ENCODE results near the gene MINDY2. TPM values are rescaled to one million over a fixed set of nuclear protein-coding genes. Genes with fewer than 3 reads are reported as not detected.
A peak's percentile ranks its signal among the peaks of the same experiment; 100 is the strongest.

Gene MINDY2
- total RNA-seq, 1 experiment from 2014 or later, result 25.5 TPM

- intact Hi-C loops (cut with micrococcal nuclease; ENCODE audit: unreplicated experiment), result loop anchor here (10.0 kb wide), 1 partner anchor 638 kb away; no protein-coding TSS in a partner anchor
- H3K27me3 Mint-ChIP-seq (ENCODE audit: insufficient read depth, unreplicated experiment), result no peaks in the 10 kb centered on the region
- H3K9me3 Mint-ChIP-seq (ENCODE audit: unreplicated experiment), result peaks cover 6% of the 10 kb centered on the region
- peaks cover 10% of the 10 kb centered on the region for H3K4me1 Mint-ChIP-seq (ENCODE audit: low read depth, unreplicated experiment)
- no peaks in the 10 kb centered on the region for H3K36me3 ChIP-seq (ENCODE audit: control insufficient read depth, insufficient read depth, low read length)
- no peak for DNase-seq
- no peaks in the 10 kb centered on the region for H3K4me1 ChIP-seq
- no peak overlapping the region for H3K4me3 Mint-ChIP-seq (ENCODE audit: unreplicated experiment)
- H3K36me3 Mint-ChIP-seq (ENCODE audit: insufficient read depth, unreplicated experiment), result peaks cover 8% of the 10 kb centered on the region
- CTCF ChIA-PET, result no interaction called here
- no TSS peak for BruUV-seq (replicated peaks)
- no peaks in the 10 kb centered on the region for H3K9me3 ChIP-seq
- no peak overlapping the region for H3K27ac Mint-ChIP-seq (ENCODE audit: unreplicated experiment)
- POLR2A ChIA-PET, result no interaction called here
- no peaks in the 10 kb centered on the region for H3K27me3 ChIP-seq (replicated peaks; ENCODE audit: control insufficient read depth, insufficient read depth, low read length)
- H3K4me3 ChIP-seq (ENCODE audit: low read depth, low read length), result no peak overlapping the region
- TF ChIP-seq CTCF (IDR thresholded peaks at IDR 0.05; ENCODE audit: insufficient read depth in 1 of 2, low read depth in 1 of 2, low read length in 1 of 2, severe bottlenecking in 1 of 2, unreplicated experiment in 1 of 2), result no peak
These were observed 91.2 kb downstream of the MINDY2 start for GRCh38 chr15:58862326-58862725.

DNA sequence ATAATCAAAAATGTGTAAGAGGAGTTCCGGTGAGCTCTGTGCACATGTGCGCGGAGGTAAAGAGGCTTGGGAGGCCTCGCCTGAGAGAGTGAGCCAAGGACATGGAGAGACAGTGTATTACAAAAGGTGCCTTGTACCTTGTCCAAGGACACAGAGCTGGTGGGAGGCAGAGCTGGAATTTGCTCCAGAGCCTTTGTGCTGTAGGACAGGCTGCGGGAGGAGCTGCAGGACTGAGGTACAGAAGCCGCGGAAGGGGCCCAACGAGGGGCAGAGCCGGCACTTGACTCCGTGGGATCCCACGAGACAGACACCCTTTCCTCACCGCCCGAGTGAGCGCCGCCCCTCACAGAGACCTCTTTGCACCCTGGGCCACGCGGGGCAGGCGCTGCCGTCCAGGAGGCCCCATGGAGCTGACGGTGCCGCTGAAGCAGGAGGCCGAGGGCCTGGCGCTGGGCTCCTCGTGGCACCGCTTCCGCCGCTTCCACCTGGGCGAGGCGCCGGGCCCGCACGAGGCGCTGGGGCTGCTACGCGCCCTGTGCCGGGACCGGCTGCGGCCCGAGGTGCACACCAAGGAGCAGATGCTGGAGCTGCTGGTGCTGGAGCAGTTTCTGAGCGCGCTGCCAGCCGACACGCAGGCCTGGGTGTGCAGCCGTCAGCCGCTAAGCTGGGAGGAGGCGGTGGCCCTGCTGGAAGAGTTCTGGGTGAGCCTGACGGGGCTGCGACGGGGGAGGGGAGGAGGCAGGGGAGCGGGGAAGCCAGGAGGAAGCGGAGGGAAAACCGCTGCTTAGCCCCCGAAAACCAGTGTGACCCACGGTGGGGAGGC, 93.7 kb downstream of the MINDY2 start:
- Mint-ChIP-seq H3K27me3 (ENCODE audit: insufficient read depth, unreplicated experiment) (no peaks in the 10 kb centered on the region), H3K4me3 (ENCODE audit: unreplicated experiment) (no peak overlapping the region), H3K36me3 (ENCODE audit: insufficient read depth, unreplicated experiment) (peaks cover 12% of the 10 kb centered on the region), H3K4me1 (ENCODE audit: low read depth, unreplicated experiment) (peaks cover 16% of the 10 kb centered on the region), H3K9me3 (ENCODE audit: unreplicated experiment) (peaks cover 13% of the 10 kb centered on the region), H3K27ac (ENCODE audit: unreplicated experiment) (no peak overlapping the region)
- TF ChIP-seq CTCF (IDR thresholded peaks at IDR 0.05; ENCODE audit: insufficient read depth in 1 of 2, low read depth in 1 of 2, low read length in 1 of 2, severe bottlenecking in 1 of 2, unreplicated experiment in 1 of 2), result no peak
- POLR2A ChIA-PET, result interaction anchor here (0.5 kb wide), 1 partner anchor 1424 kb away, joined by 5 read pairs; no protein-coding TSS in a partner anchor
- H3K4me1 ChIP-seq, result no peaks in the 10 kb centered on the region
- no peaks in the 10 kb centered on the region for H3K27me3 ChIP-seq (replicated peaks; ENCODE audit: control insufficient read depth, insufficient read depth, low read length)
- no TSS peak for BruUV-seq (replicated peaks)
- no peaks in the 10 kb centered on the region for H3K9me3 ChIP-seq
- CTCF ChIA-PET, result no interaction called here
- intact Hi-C loops (cut with micrococcal nuclease; ENCODE audit: unreplicated experiment), result loop anchor here (10.0 kb wide), 1 partner anchor 640 kb away; no protein-coding TSS in a partner anchor
- H3K4me3 ChIP-seq (ENCODE audit: low read depth, low read length), result no peak overlapping the region
- no peaks in the 10 kb centered on the region for H3K36me3 ChIP-seq (ENCODE audit: control insufficient read depth, insufficient read depth, low read length)
- peak in 1 of 2 experiments; percentile 8 for DNase-seq

DNA sequence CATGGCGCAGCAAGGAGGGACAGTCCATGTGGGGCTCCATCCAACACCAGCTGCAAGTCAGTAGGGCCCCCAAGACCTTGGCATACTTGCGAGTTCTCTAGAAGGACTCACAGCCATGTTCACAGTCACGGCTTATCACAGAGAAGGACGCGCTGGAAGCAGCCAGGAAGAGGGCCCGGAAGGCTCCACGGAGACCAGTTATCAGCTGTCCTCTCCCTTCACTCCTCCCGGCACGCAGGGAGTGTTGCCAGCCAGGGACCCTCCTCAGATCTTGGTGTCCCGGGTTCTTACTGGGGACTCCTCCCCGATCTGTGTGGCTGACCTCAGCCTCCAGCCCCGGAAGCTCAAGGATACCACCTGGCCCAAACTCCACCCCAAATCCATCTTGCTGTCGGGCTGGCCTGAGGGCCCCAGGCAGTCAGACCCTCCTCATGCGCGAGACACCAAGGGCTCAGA, 94.4 kb downstream of the MINDY2 start:
- TF ChIP-seq CTCF (IDR thresholded peaks at IDR 0.05; ENCODE audit: insufficient read depth in 1 of 2, low read depth in 1 of 2, low read length in 1 of 2, severe bottlenecking in 1 of 2, unreplicated experiment in 1 of 2), result no peak
- intact Hi-C loops (cut with micrococcal nuclease; ENCODE audit: unreplicated experiment), result loop anchor here (10.0 kb wide), 1 partner anchor 641 kb away; no protein-coding TSS in a partner anchor
- Mint-ChIP-seq H3K27ac (ENCODE audit: unreplicated experiment) (no peak overlapping the region), H3K4me1 (ENCODE audit: low read depth, unreplicated experiment) (peaks cover 16% of the 10 kb centered on the region), H3K27me3 (ENCODE audit: insufficient read depth, unreplicated experiment) (no peaks in the 10 kb centered on the region), H3K9me3 (ENCODE audit: unreplicated experiment) (peaks cover 13% of the 10 kb centered on the region), H3K36me3 (ENCODE audit: insufficient read depth, unreplicated experiment) (peaks cover 12% of the 10 kb centered on the region), H3K4me3 (ENCODE audit: unreplicated experiment) (no peak overlapping the region)
- no peaks in the 10 kb centered on the region for H3K4me1 ChIP-seq
- ChIA-PET CTCF (no interaction called here), POLR2A (interaction anchor here (0.5 kb wide), 1 partner anchor 1424 kb away, joined by 5 read pairs; no protein-coding TSS in a partner anchor)
- no peak overlapping the region for H3K4me3 ChIP-seq (ENCODE audit: low read depth, low read length)
- no peaks in the 10 kb centered on the region for H3K36me3 ChIP-seq (ENCODE audit: control insufficient read depth, insufficient read depth, low read length)
- BruUV-seq (replicated peaks), result no TSS peak
- no peaks in the 10 kb centered on the region for H3K9me3 ChIP-seq
- DNase-seq, result no peak
- no peaks in the 10 kb centered on the region for H3K27me3 ChIP-seq (replicated peaks; ENCODE audit: control insufficient read depth, insufficient read depth, low read length)

All from Caco-2 (cell line).